SK-N-MC (cell line): ENCODE results near the gene PTPMT1.

Source experiments
- EZH2 ChIP-seq: fragments of 200-600 bp; sonication (generic); IDR thresholded peaks from one replicate; pipeline ENCODE4 v1.6.1; 2017; ENCODE audit warnings: antibody characterized with exemption
- POLR2AphosphoS5 ChIP-seq: IDR thresholded peaks from 2 replicates; pipeline ENCODE4 v1.6.1; 2012; ENCODE audit warnings: mild to moderate bottlenecking, low read depth, low read length, borderline replicate concordance

DNA sequence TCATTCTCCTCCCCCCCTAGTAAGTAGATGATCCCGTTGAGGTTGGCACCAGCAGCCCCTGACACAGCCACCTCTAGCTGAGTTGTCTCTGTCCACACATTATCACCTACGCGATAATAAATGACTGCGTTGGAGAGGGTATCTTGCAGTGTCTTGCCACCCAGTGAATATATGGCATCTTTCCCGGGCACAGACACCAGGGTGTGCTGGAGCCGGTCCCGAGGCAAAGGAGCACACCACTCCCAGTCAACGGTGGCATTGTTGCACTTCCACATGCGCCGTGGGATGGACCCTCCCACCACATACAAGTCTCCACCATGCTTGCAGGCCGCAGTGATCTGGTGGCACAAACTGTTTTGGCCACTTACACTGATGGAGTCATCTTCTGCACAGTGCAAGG lies 7.9 kb downstream of the PTPMT1 start:
- TF ChIP-seq EZH2 = no peak
- no peak for TF ChIP-seq POLR2AphosphoS5
